ENCODE results near the gene SREBF1.

The SREBF1 gene

GRCh38 chr17:17779015-17779611 is 57.7 kb downstream of the SREBF1 start:
- DNase-seq (ENCODE audit: low spot score): no peak

DNA sequence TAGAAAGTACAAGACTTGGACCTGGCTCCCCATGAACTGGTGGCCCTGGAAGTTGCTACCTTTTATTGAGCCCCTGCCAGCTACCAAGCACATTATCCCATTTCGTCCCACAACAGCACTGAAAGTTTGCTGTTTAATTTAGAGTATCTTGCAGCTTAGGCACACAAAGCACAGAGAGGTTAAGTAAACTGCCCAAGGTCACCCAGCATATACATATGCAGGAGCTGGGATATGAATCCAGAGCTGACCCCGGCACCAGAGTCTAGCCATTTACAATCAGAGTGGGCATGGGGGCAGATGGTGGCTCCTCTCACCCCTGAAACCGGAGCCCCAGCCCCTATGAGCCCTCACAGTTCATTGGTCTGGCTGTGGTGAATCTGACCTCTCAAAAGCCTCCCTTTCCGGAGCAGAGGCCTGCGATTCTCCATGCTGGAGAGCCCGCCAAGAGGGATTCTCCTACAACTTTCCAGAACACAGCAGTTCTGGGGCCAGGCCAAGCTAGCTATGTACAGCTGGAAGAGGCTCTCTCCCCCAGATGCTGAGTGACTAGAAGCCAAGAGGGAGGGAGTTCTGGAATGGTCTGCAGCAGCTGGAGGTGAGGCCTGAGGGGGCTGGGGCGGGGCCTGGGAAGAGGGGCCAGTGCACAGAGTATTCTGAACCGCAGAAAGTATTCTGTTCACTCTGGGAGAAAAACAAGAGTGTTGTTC is 58.3 kb downstream of the SREBF1 start:
- DNase-seq (ENCODE audit: low spot score): no peak

- DNase-seq (ENCODE audit: low spot score): no peak
Observed at GRCh38 chr17:17776889-17777288, 59.9 kb downstream of the SREBF1 start.

GRCh38 chr17:17774009-17774881 is 62.5 kb downstream of the SREBF1 start:
- no peak for DNase-seq (ENCODE audit: low spot score)

GRCh38 chr17:17772231-17772630 is 64.6 kb downstream of the SREBF1 start:
- no peak for DNase-seq (ENCODE audit: low spot score)

- no peak for DNase-seq (ENCODE audit: low spot score)
Observed at GRCh38 chr17:17771498-17772201, 65.1 kb downstream of the SREBF1 start.

GRCh38 chr17:17770632-17771044 is 66.1 kb downstream of the SREBF1 start:
- DNase-seq (ENCODE audit: low spot score): no peak

- DNase-seq (ENCODE audit: low spot score): no peak
Observed at GRCh38 chr17:17769869-17770631, 66.7 kb downstream of the SREBF1 start.

GRCh38 chr17:17768424-17769088 is 68.2 kb downstream of the SREBF1 start:
- DNase-seq (ENCODE audit: low spot score): no peak

DNA sequence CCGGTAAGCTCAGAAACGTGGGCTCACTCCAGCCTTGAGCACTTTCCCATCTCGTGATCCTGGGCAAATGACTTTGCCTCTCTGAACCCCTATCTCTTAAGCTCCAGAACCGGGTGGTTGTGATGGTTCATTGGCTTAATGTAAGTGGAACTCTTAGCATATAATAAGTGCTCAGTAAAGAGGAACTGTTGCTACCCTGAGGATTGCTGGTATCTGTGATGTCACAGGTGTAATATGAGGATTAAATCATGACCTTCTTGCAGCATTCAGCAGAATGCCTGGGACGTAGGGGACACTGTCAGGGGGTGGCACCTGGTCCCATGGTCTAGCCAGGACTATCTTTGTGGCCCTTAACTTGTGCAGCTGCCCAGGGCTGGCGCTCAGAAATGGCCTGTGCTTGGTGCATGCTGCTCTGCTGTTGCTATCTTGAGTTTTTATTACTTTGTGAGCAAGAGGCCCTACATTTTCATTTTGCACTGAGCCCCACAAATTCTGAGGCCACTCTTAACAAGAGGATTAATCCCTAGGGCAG is 68.8 kb downstream of the SREBF1 start:
- DNase-seq (ENCODE audit: low spot score): no peak

GRCh38 chr17:17767154-17767869 is 69.5 kb downstream of the SREBF1 start:
- no peak for DNase-seq (ENCODE audit: low spot score)

- no peak for DNase-seq (ENCODE audit: low spot score)
Observed at GRCh38 chr17:17766744-17767120, 70.1 kb downstream of the SREBF1 start.

GRCh38 chr17:17766077-17766743 is 70.6 kb downstream of the SREBF1 start:
- no peak for DNase-seq (ENCODE audit: low spot score)

DNA sequence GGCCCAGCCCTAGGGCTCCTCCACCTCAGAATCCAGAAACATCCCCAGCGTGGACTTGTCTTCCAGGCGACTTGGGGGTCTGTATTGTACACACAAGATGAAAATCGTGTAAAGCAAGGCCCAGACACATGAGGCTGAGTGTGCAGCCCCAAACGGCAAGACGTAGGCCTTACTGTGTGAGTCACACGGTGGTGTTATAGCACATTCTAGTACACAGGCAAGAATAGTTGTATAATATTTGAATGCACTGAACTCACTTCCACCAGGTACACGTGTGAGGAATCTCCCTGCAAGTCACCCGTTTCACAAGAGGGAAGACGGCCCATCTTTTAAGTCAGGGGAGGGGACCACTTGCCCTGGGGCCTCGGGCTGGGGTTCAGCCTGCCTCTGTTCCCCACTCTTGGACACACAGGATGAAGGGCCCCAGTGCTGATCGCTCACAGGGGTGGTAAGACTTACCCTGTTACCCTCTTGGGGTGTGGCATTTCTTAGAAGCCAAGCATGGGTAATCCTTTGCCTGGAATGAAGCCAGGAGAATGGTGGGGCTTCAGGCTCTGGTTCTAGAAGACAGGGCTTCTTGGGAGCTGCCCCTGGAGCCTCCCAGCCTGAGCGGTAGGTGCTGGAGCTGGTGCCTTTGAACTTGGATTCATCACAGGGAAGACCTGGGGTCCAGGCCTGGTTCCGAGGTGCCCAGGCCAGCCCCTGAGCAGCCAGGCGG is 71.3 kb downstream of the SREBF1 start:
- DNase-seq (ENCODE audit: low spot score): peak; percentile 16

DNA sequence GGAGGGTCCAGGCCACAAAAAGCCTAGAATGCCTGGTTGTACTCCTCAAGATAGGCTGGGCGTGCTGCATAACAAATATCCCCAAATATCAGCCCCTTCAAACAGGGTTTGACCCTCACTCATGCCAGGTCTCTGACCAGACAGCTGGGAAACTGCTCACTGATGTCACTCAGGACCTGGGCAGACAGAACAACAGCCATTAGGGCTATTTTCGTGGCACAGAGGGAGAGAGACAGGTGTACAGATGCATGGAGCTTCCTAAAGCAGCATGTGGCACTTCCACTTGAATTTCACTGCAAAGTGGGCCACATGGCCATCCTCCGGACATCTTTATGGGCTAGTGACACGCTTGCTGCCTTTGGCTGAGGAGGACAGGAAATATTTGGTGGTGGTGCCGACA is 73.1 kb downstream of the SREBF1 start:
- DNase-seq (ENCODE audit: low spot score): no peak

- no peak for DNase-seq (ENCODE audit: low spot score)
Observed at GRCh38 chr17:17763136-17763535, 73.7 kb downstream of the SREBF1 start.

- DNase-seq (ENCODE audit: low spot score): no peak
Observed at GRCh38 chr17:17762744-17763105, 74.1 kb downstream of the SREBF1 start.

Measured in hematopoietic multipotent progenitor cell treated with erythropoietin and hydrocortisone succinate and interleukin-3 and kit ligand, for 17 days (in vitro differentiated cells).